HepG2 (cell line): ENCODE data around the gene PFN4. TPM values are rescaled to one million over a fixed set of nuclear protein-coding genes. Genes with fewer than 3 reads are reported as not detected.

Experiments
- GTF3A ChIP-seq: sonication (generic); formaldehyde crosslinking; conservative IDR thresholded peaks from 2 replicates; pipeline ENCODE4 v1.4.0; 2020; ENCODE audit warnings: mild to moderate bottlenecking, missing genetic modification reagents
- KAT2B ChIP-seq: fragments of 150-350 bp; IDR thresholded peaks from 2 replicates; pipeline ENCODE4 v1.6.1; 2014; ENCODE audit warnings: low read depth, low read length, borderline replicate concordance
- MED13 ChIP-seq: sonication (generic); formaldehyde crosslinking; IDR thresholded peaks from 2 replicates; pipeline ENCODE4 v1.5.0; 2020; ENCODE audit warnings: missing genetic modification reagents
- MTF2 ChIP-seq: sonication (generic); formaldehyde crosslinking; IDR thresholded peaks from 2 replicates; pipeline ENCODE4 v1.5.0; 2020; ENCODE audit warnings: missing genetic modification reagents, borderline replicate concordance
- SNAPC2 ChIP-seq: sonication (generic); formaldehyde crosslinking; IDR thresholded peaks from 2 replicates; pipeline ENCODE4 v1.8.1; 2022; ENCODE audit warnings: mild to moderate bottlenecking, missing genetic modification reagents
- TAF1 ChIP-seq: sonication (generic); formaldehyde crosslinking; IDR thresholded peaks from 2 replicates; pipeline ENCODE4 v1.4.0; 2020; ENCODE audit warnings: missing genetic modification reagents
- TEAD3 ChIP-seq: optimal IDR thresholded peaks from 2 replicates; pipeline ENCODE3; 2016; ENCODE audit warnings: borderline replicate concordance
- XBP1 ChIP-seq: sonication (generic); formaldehyde crosslinking; IDR thresholded peaks from 2 replicates; pipeline ENCODE4 v1.5.0; 2020; ENCODE audit warnings: missing genetic modification reagents
- ZNF33B ChIP-seq: sonication (generic); formaldehyde crosslinking; IDR thresholded peaks from 2 replicates; pipeline ENCODE4 v1.5.1; 2020; ENCODE audit warnings: mild to moderate bottlenecking, missing genetic modification reagents
- ZNF446 ChIP-seq: sonication (generic); formaldehyde crosslinking; IDR thresholded peaks from 2 replicates; pipeline ENCODE4 v1.5.0; 2020; ENCODE audit warnings: mild to moderate bottlenecking, missing genetic modification reagents
- ZNF629 ChIP-seq: sonication (generic); formaldehyde crosslinking; conservative IDR thresholded peaks from 2 replicates; pipeline ENCODE4 v1.5.0; 2020; ENCODE audit warnings: missing genetic modification reagents
- ZNF781 ChIP-seq: sonication (generic); formaldehyde crosslinking; IDR thresholded peaks from 2 replicates; pipeline ENCODE4 v1.5.1; 2020; ENCODE audit warnings: borderline replicate concordance, mild to moderate bottlenecking, missing genetic modification reagents; ENCODE audit errors: not compliant biosample characterization
- polyA plus RNA-seq, 8 experiments: library from polyadenylated mRNA; depleted of rRNA in 3 of 8; stranded (reverse) in 7 of 8; unstranded in 1 of 8; fragments of >200 nt; fragmentation: Illumina TruSeq in 4 of 8; extraction: Trizol in 4 of 8; gene quantifications; 2 replicates each; pipeline versions ENCODE4 v1.2.1 to v1.2.3, GENCODE V29; 2011 to 2016; ENCODE audit warnings: low read depth in 4 of 8, missing spikeins in 1 of 8, mixed read lengths in 1 of 8; ENCODE audit not compliant: insufficient read depth in 1 of 8
- total RNA-seq, 5 experiments: library from RNA; depleted of rRNA; stranded (reverse); fragments of >200 nt; fragmentation: Illumina TruSeq; extraction: Trizol; gene quantifications; 2 replicates each; pipeline ENCODE4 v1.2.3, GENCODE V29; 2016; ENCODE audit warnings: low read depth in 1 of 5
- TF ChIP-seq, protein P1 (sequence below): sonication (generic); formaldehyde crosslinking; IDR thresholded peaks from 2 replicates; pipeline ENCODE4 v1.5.1; 2020; ENCODE audit warnings: mild to moderate bottlenecking, missing genetic modification reagents, borderline replicate concordance
- TF ChIP-seq, protein P2 (sequence below): sonication (generic); formaldehyde crosslinking; IDR thresholded peaks from 2 replicates; pipeline ENCODE4 v1.5.0; 2020; ENCODE audit warnings: mild to moderate bottlenecking, missing genetic modification reagents, borderline replicate concordance
- TF ChIP-seq, protein P3 (sequence below): IDR thresholded peaks from 2 replicates; pipeline ENCODE4 v1.6.1; 2012; ENCODE audit warnings: low read depth, low read length, improper control_type of control experiment
- TF ChIP-seq, protein P4 (sequence below): fragments of 450-650 bp; IDR thresholded peaks from 2 replicates; pipeline ENCODE4 v1.6.1; 2016

Gene PFN4
- total and polyA plus RNA-seq, 2 of the 13 experiments (the other 11 are each of a cell fraction or from before 2014, with no cell fraction given): 0.12 to 0.20 TPM

DNA sequence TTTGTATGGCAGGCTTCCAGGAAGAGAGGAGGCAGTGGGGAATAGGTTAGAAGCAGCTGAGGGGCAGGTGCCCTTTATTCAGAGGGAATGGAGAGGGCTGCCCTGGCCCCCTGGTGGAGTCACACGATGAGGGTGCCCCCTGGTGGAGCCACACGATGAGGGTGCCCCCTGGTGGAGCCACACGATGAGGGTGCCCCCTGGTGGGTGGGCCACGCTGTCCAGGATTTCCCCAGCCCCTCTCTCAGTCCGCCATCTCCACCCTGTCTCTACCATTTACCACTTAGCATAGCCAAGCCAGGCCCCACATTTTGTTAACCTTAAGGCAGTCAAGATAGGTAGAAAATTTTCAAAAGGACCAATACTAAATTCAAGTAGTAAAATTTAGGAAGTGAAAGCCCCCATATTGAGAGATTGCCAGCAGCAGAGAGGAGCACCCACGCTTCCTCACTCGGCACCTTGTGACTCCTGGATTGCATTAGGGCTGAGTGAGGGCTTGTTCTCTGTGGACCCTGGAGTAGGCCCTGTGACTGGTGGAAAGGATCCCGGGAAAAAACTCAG lies 41.4 kb upstream of the PFN4 start (continued):
- TF ChIP-seq ZNF781 (CRISPR knock-in tag) (no peak), ZNF629 (CRISPR knock-in tag) (no peak), ZNF33B (CRISPR knock-in tag) (no peak), XBP1 (no peak), KAT2B (no peak), TAF1 (CRISPR knock-in tag) (no peak), ZNF446 (CRISPR knock-in tag) (no peak), GTF3A (CRISPR knock-in tag) (no peak), MTF2 (no peak), MED13 (CRISPR knock-in tag) (no peak), TEAD3 (CRISPR knock-in tag) (peak; percentile 9), SNAPC2 (CRISPR knock-in tag) (no peak; the same call in 1 of the 2 replicates)
- TF ChIP-seq, protein P1, sequence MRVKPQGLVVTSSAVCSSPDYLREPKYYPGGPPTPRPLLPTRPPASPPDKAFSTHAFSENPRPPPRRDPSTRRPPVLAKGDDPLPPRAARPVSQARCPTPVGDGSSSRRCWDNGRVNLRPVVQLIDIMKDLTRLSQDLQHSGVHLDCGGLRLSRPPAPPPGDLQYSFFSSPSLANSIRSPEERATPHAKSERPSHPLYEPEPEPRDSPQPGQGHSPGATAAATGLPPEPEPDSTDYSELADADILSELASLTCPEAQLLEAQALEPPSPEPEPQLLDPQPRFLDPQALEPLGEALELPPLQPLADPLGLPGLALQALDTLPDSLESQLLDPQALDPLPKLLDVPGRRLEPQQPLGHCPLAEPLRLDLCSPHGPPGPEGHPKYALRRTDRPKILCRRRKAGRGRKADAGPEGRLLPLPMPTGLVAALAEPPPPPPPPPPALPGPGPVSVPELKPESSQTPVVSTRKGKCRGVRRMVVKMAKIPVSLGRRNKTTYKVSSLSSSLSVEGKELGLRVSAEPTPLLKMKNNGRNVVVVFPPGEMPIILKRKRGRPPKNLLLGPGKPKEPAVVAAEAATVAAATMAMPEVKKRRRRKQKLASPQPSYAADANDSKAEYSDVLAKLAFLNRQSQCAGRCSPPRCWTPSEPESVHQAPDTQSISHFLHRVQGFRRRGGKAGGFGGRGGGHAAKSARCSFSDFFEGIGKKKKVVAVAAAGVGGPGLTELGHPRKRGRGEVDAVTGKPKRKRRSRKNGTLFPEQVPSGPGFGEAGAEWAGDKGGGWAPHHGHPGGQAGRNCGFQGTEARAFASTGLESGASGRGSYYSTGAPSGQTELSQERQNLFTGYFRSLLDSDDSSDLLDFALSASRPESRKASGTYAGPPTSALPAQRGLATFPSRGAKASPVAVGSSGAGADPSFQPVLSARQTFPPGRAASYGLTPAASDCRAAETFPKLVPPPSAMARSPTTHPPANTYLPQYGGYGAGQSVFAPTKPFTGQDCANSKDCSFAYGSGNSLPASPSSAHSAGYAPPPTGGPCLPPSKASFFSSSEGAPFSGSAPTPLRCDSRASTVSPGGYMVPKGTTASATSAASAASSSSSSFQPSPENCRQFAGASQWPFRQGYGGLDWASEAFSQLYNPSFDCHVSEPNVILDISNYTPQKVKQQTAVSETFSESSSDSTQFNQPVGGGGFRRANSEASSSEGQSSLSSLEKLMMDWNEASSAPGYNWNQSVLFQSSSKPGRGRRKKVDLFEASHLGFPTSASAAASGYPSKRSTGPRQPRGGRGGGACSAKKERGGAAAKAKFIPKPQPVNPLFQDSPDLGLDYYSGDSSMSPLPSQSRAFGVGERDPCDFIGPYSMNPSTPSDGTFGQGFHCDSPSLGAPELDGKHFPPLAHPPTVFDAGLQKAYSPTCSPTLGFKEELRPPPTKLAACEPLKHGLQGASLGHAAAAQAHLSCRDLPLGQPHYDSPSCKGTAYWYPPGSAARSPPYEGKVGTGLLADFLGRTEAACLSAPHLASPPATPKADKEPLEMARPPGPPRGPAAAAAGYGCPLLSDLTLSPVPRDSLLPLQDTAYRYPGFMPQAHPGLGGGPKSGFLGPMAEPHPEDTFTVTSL (CRISPR knock-in tag): no peak
- TF ChIP-seq, protein P2, sequence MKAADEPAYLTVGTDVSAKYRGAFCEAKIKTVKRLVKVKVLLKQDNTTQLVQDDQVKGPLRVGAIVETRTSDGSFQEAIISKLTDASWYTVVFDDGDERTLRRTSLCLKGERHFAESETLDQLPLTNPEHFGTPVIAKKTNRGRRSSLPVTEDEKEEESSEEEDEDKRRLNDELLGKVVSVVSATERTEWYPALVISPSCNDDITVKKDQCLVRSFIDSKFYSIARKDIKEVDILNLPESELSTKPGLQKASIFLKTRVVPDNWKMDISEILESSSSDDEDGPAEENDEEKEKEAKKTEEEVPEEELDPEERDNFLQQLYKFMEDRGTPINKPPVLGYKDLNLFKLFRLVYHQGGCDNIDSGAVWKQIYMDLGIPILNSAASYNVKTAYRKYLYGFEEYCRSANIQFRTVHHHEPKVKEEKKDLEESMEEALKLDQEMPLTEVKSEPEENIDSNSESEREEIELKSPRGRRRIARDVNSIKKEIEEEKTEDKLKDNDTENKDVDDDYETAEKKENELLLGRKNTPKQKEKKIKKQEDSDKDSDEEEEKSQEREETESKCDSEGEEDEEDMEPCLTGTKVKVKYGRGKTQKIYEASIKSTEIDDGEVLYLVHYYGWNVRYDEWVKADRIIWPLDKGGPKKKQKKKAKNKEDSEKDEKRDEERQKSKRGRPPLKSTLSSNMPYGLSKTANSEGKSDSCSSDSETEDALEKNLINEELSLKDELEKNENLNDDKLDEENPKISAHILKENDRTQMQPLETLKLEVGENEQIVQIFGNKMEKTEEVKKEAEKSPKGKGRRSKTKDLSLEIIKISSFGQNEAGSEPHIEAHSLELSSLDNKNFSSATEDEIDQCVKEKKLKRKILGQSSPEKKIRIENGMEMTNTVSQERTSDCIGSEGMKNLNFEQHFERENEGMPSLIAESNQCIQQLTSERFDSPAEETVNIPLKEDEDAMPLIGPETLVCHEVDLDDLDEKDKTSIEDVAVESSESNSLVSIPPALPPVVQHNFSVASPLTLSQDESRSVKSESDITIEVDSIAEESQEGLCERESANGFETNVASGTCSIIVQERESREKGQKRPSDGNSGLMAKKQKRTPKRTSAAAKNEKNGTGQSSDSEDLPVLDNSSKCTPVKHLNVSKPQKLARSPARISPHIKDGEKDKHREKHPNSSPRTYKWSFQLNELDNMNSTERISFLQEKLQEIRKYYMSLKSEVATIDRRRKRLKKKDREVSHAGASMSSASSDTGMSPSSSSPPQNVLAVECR (CRISPR knock-in tag): peak; percentile 26; the same call in 1 of the 2 replicates
- TF ChIP-seq, protein P3, sequence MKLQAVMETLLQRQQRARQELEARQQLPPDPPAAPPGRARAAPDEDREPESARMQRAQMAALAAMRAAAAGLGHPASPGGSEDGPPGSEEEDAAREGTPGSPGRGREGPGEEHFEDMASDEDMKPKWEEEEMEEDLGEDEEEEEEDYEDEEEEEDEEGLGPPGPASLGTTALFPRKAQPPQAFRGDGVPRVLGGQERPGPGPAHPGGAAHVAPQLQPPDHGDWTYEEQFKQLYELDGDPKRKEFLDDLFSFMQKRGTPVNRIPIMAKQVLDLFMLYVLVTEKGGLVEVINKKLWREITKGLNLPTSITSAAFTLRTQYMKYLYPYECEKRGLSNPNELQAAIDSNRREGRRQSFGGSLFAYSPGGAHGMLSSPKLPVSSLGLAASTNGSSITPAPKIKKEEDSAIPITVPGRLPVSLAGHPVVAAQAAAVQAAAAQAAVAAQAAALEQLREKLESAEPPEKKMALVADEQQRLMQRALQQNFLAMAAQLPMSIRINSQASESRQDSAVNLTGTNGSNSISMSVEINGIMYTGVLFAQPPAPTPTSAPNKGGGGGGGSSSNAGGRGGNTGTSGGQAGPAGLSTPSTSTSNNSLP: peak; percentile 19; the same call in 1 of the 2 replicates
- TF ChIP-seq, protein P4, sequence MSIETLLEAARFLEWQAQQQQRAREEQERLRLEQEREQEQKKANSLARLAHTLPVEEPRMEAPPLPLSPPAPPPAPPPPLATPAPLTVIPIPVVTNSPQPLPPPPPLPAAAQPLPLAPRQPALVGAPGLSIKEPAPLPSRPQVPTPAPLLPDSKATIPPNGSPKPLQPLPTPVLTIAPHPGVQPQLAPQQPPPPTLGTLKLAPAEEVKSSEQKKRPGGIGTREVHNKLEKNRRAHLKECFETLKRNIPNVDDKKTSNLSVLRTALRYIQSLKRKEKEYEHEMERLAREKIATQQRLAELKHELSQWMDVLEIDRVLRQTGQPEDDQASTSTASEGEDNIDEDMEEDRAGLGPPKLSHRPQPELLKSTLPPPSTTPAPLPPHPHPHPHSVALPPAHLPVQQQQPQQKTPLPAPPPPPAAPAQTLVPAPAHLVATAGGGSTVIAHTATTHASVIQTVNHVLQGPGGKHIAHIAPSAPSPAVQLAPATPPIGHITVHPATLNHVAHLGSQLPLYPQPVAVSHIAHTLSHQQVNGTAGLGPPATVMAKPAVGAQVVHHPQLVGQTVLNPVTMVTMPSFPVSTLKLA: no peak
